ENCODE data around the gene DCTN5. TPM values are rescaled to one million over a fixed set of nuclear protein-coding genes. Genes with fewer than 3 reads are reported as not detected.
A peak's percentile ranks its signal among the peaks of the same experiment; 100 is the strongest.

The DCTN5 gene
- total RNA-seq, 1 experiment from 2014 or later = 101 TPM

GRCh38 chr16:23690771-23691482 is 49.7 kb downstream of the DCTN5 start:
- no peaks in the 10 kb centered on the region for H3K27me3 Mint-ChIP-seq (ENCODE audit: insufficient read depth, unreplicated experiment)
- POLR2A ChIA-PET = interaction anchor here (1.2 kb wide), 1 partner anchor 11 kb away, joined by 3 read pairs; no protein-coding TSS in a partner anchor
- H3K4me3 Mint-ChIP-seq (ENCODE audit: unreplicated experiment) = no peak overlapping the region
- Histone ChIP-seq H3K4me3 (ENCODE audit: low read depth, low read length) (no peak overlapping the region), H3K36me3 (ENCODE audit: control insufficient read depth, insufficient read depth, low read length) (peaks cover 11% of the 10 kb centered on the region), H3K9me3 (no peaks in the 10 kb centered on the region), H3K4me1 (no peaks in the 10 kb centered on the region), H3K27me3 (replicated peaks; ENCODE audit: control insufficient read depth, insufficient read depth, low read length) (no peaks in the 10 kb centered on the region)
- H3K4me1 Mint-ChIP-seq (ENCODE audit: low read depth, unreplicated experiment) = no peaks in the 10 kb centered on the region
- BruUV-seq (replicated peaks) = no TSS peak
- CTCF ChIA-PET = interaction anchor here (0.6 to 0.9 kb wide), 2 partner anchors 37 to 818 kb away, joined by 3 read pairs; no protein-coding TSS in a partner anchor
- no peak for TF ChIP-seq CTCF (IDR thresholded peaks at IDR 0.05; ENCODE audit: insufficient read depth in 1 of 2, low read depth in 1 of 2, low read length in 1 of 2, severe bottlenecking in 1 of 2, unreplicated experiment in 1 of 2)
- no peaks in the 10 kb centered on the region for H3K9me3 Mint-ChIP-seq (ENCODE audit: unreplicated experiment)
- intact Hi-C loops (cut with micrococcal nuclease; ENCODE audit: unreplicated experiment) = no loop called here
- peaks cover 49% of the 10 kb centered on the region for H3K36me3 Mint-ChIP-seq (ENCODE audit: insufficient read depth, unreplicated experiment)
- DNase-seq = peak in 1 of 2 experiments; percentile 39
- no peak overlapping the region for H3K27ac Mint-ChIP-seq (ENCODE audit: unreplicated experiment)

DNA sequence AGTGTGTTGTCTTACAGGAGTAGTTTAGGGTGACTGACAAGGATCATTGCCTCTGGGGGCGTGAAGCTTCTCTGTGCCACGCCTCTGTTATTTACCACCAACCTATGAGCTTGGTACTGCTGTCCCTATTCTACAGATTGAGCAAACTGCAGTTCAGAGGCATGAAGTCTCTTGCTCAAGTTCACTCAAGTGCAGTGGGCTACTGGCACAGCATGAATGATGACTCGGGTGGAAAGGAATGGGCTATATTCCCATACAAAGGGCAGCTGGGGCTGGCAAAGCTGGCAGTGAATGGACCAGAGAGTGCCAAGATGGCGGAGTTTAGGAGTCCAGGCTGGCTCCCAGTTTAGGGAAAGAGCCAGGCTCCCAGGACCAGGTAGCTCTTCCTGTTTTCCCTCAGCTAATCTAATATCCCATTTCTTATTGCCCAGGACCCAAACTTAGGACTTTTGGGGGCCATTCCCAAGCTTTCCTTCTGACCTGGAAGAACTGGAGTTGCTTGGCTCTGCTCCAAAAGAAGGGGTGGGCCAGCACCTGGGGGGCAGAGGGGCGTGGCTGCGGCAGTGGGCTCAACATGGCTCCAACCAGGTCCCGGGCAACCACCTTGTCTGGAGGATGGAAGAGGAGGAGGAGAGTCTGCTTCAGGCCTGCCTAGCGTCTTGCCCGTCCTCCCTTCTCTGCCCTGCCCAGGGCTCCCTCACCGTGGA is 50.4 kb downstream of the DCTN5 start:
- Histone ChIP-seq H3K4me1 (no peaks in the 10 kb centered on the region), H3K9me3 (no peaks in the 10 kb centered on the region), H3K27me3 (replicated peaks; ENCODE audit: control insufficient read depth, insufficient read depth, low read length) (no peaks in the 10 kb centered on the region), H3K4me3 (ENCODE audit: low read depth, low read length) (no peak overlapping the region), H3K36me3 (ENCODE audit: control insufficient read depth, insufficient read depth, low read length) (peaks cover 11% of the 10 kb centered on the region)
- no peak for DNase-seq
- no TSS peak for BruUV-seq (replicated peaks)
- Mint-ChIP-seq H3K4me3 (ENCODE audit: unreplicated experiment) (no peak overlapping the region), H3K9me3 (ENCODE audit: unreplicated experiment) (no peaks in the 10 kb centered on the region), H3K36me3 (ENCODE audit: insufficient read depth, unreplicated experiment) (peaks cover 42% of the 10 kb centered on the region), H3K27ac (ENCODE audit: unreplicated experiment) (no peak overlapping the region), H3K4me1 (ENCODE audit: low read depth, unreplicated experiment) (no peaks in the 10 kb centered on the region), H3K27me3 (ENCODE audit: insufficient read depth, unreplicated experiment) (no peaks in the 10 kb centered on the region)
- ChIA-PET CTCF (interaction anchor here (0.6 to 0.9 kb wide), 2 partner anchors 36 to 1531 kb away, joined by 3 read pairs; no protein-coding TSS in a partner anchor), POLR2A (interaction anchor here (1.2 kb wide), 1 partner anchor 12 kb away, joined by 3 read pairs; no protein-coding TSS in a partner anchor)
- intact Hi-C loops (cut with micrococcal nuclease; ENCODE audit: unreplicated experiment) = no loop called here
- no peak for TF ChIP-seq CTCF (IDR thresholded peaks at IDR 0.05; ENCODE audit: insufficient read depth in 1 of 2, low read depth in 1 of 2, low read length in 1 of 2, severe bottlenecking in 1 of 2, unreplicated experiment in 1 of 2)

- DNase-seq = no peak
- CTCF ChIA-PET = interaction anchor here (0.6 kb wide), 1 partner anchor 1530 kb away, joined by 3 read pairs; no protein-coding TSS in a partner anchor
- no TSS peak for BruUV-seq (replicated peaks)
- H3K36me3 ChIP-seq (ENCODE audit: control insufficient read depth, insufficient read depth, low read length) = peaks cover 8% of the 10 kb centered on the region
- TF ChIP-seq CTCF (IDR thresholded peaks at IDR 0.05; ENCODE audit: insufficient read depth in 1 of 2, low read depth in 1 of 2, low read length in 1 of 2, severe bottlenecking in 1 of 2, unreplicated experiment in 1 of 2) = no peak
- no peak overlapping the region for H3K4me3 ChIP-seq (ENCODE audit: low read depth, low read length)
- H3K27ac Mint-ChIP-seq (ENCODE audit: unreplicated experiment) = no peak overlapping the region
- no peaks in the 10 kb centered on the region for H3K27me3 ChIP-seq (replicated peaks; ENCODE audit: control insufficient read depth, insufficient read depth, low read length)
- POLR2A ChIA-PET = no interaction called here
- no peaks in the 10 kb centered on the region for H3K9me3 ChIP-seq
- H3K4me1 ChIP-seq = no peaks in the 10 kb centered on the region
- H3K4me1 Mint-ChIP-seq (ENCODE audit: low read depth, unreplicated experiment) = no peaks in the 10 kb centered on the region
- peaks cover 35% of the 10 kb centered on the region for H3K36me3 Mint-ChIP-seq (ENCODE audit: insufficient read depth, unreplicated experiment)
- intact Hi-C loops (cut with micrococcal nuclease; ENCODE audit: unreplicated experiment) = no loop called here
- no peaks in the 10 kb centered on the region for H3K9me3 Mint-ChIP-seq (ENCODE audit: unreplicated experiment)
- no peak overlapping the region for H3K4me3 Mint-ChIP-seq (ENCODE audit: unreplicated experiment)
- no peaks in the 10 kb centered on the region for H3K27me3 Mint-ChIP-seq (ENCODE audit: insufficient read depth, unreplicated experiment)
Measured at GRCh38 chr16:23692190-23692837, 51.0 kb downstream of the DCTN5 start.
